Neural progenitor cell (in vitro differentiated cells): ENCODE measurements around the gene SSH3. TPM values are rescaled to one million over a fixed set of nuclear protein-coding genes. Genes with fewer than 3 reads are reported as not detected.
"Not testable (repeated sequence)": the region's sequence is repeated elsewhere in the genome, so short reads cannot be mapped to it uniquely, and the experiment has no call there.

ENCODE experiments used
- DNase-seq: peaks from one replicate; pipeline ENCODE4 v3.0.0-alpha.2; 2016; ENCODE audit warnings: low spot score
- H2AFZ ChIP-seq: fragments of 200-600 bp; sonication (generic); replicated peaks from 2 replicates; pipeline ENCODE4 v1.6.1; 2016; ENCODE audit warnings: antibody characterized with exemption
- H3F3A ChIP-seq: fragments of 200-600 bp; sonication (generic); 2 replicates; pipeline ENCODE4 v1.6.1; 2016; ENCODE audit warnings: antibody characterized with exemption, low read depth
- H3K27ac ChIP-seq: fragments of 200-600 bp; sonication (generic); 2 replicates; pipeline ENCODE4 v1.5.1; 2016; ENCODE audit warnings: mild to moderate bottlenecking
- H3K27me3 ChIP-seq: fragments of 200-600 bp; sonication (generic); 2 replicates; pipeline ENCODE4 v1.6.1; 2016; ENCODE audit warnings: mild to moderate bottlenecking, moderate library complexity
- H3K36me3 ChIP-seq: fragments of 200-600 bp; sonication (generic); 2 replicates; pipeline ENCODE4 v1.5.1; 2016
- H3K4me1 ChIP-seq: fragments of 200-600 bp; sonication (generic); 2 replicates; pipeline ENCODE4 v1.6.1; 2016; ENCODE audit warnings: mixed run types
- H3K4me2 ChIP-seq: fragments of 200-600 bp; sonication (generic); 2 replicates; pipeline ENCODE4 v1.6.1; 2016
- H3K4me3 ChIP-seq: fragments of 200-600 bp; sonication (generic); 2 replicates; pipeline ENCODE4 v1.5.1; 2016
- H3K79me2 ChIP-seq: fragments of 200-600 bp; sonication (generic); 2 replicates; pipeline ENCODE4 v1.6.1; 2016; ENCODE audit warnings: low read depth
- H3K9ac ChIP-seq: fragments of 200-600 bp; sonication (generic); 2 replicates; pipeline ENCODE4 v1.6.1; 2016
- H3K9me3 ChIP-seq: fragments of 200-600 bp; sonication (generic); 2 replicates; pipeline ENCODE4 v1.5.1; 2016; ENCODE audit warnings: low read depth
- H4K20me1 ChIP-seq: fragments of 200-600 bp; sonication (generic); 2 replicates; pipeline ENCODE4 v1.6.1; 2016; ENCODE audit warnings: low read depth
- H3K27ac Mint-ChIP-seq: 3 replicates; pipeline ENCODE4 v1.8.0; 2021; ENCODE audit warnings: mixed read lengths
- H3K27me3 Mint-ChIP-seq: 2 replicates; pipeline ENCODE4 v1.8.0; 2022; ENCODE audit warnings: low read depth, mild to moderate bottlenecking, inconsistent platforms, moderate library complexity, mixed read lengths; ENCODE audit not compliant: insufficient read depth
- H3K36me3 Mint-ChIP-seq: 3 replicates; pipeline ENCODE4 v1.8.0; 2021; ENCODE audit warnings: mixed read lengths
- H3K4me1 Mint-ChIP-seq: 3 replicates; pipeline ENCODE4 v1.8.0; 2021; ENCODE audit warnings: mixed read lengths
- H3K4me3 Mint-ChIP-seq: 3 replicates; pipeline ENCODE4 v1.8.0; 2021; ENCODE audit warnings: mild to moderate bottlenecking, moderate library complexity, mixed read lengths
- H3K9me3 Mint-ChIP-seq: 3 replicates; pipeline ENCODE4 v1.8.0; 2020; ENCODE audit warnings: mixed read lengths
- EZH2 ChIP-seq: fragments of 200-600 bp; sonication (generic); IDR thresholded peaks from 2 replicates; pipeline ENCODE4 v1.6.1; 2017; ENCODE audit warnings: antibody characterized with exemption, mild to moderate bottlenecking, moderate library complexity
- EZH2phosphoT487 ChIP-seq: fragments of 200-600 bp; sonication (generic); IDR thresholded peaks from 2 replicates; pipeline ENCODE4 v1.6.1; 2017; ENCODE audit warnings: antibody characterized with exemption
- total RNA-seq: library from RNA; depleted of rRNA; stranded (reverse); fragments of >200 nt; gene quantifications from 2 replicates; pipeline ENCODE4 v1.2.3, GENCODE V29; 2015; ENCODE audit warnings: low replicate concordance
- TF ChIP-seq, protein P1 (sequence below): fragments of 200-600 bp; sonication (generic); IDR thresholded peaks from 2 replicates; pipeline ENCODE4 v1.5.1; 2017; ENCODE audit warnings: antibody characterized with exemption, mild to moderate bottlenecking

The SSH3 gene
- total RNA-seq, 1 donor from 2014 or later, result 1.4 TPM

- H3K27me3 ChIP-seq, result peaks cover 29% of the 10 kb centered on the region
- no peaks in the 10 kb centered on the region for H3K9me3 ChIP-seq
- Mint-ChIP-seq H3K36me3 (no peaks in the 10 kb centered on the region), H3K9me3 (no peaks in the 10 kb centered on the region), H3K4me3 (peak overlapping the region; percentile 98), H3K27ac (peak overlapping the region; percentile 97), H3K27me3 (peaks cover 7% of the 10 kb centered on the region), H3K4me1 (peaks cover 19% of the 10 kb centered on the region)
- no peaks in the 10 kb centered on the region for H3K79me2 ChIP-seq
- peak overlapping the region; percentile 65 for H3K4me3 ChIP-seq
- H3K27ac ChIP-seq, result no peak overlapping the region
- H4K20me1 ChIP-seq, result peaks cover 8% of the 10 kb centered on the region
- TF ChIP-seq EZH2phosphoT487 (no peak), EZH2 (peak; percentile 9)
- peak overlapping the region; percentile 55 for H2AFZ ChIP-seq
- peak overlapping the region; percentile 92 for H3K4me2 ChIP-seq
- H3F3A ChIP-seq, result peaks cover 8% of the 10 kb centered on the region
- H3K36me3 ChIP-seq, result no peaks in the 10 kb centered on the region
- DNase-seq, result no peak
- peaks cover 3% of the 10 kb centered on the region for H3K4me1 ChIP-seq
- H3K9ac ChIP-seq, result no peak overlapping the region
Observed at GRCh38 chr11:67317888-67318555, 14.7 kb downstream of the SSH3 start.

DNA sequence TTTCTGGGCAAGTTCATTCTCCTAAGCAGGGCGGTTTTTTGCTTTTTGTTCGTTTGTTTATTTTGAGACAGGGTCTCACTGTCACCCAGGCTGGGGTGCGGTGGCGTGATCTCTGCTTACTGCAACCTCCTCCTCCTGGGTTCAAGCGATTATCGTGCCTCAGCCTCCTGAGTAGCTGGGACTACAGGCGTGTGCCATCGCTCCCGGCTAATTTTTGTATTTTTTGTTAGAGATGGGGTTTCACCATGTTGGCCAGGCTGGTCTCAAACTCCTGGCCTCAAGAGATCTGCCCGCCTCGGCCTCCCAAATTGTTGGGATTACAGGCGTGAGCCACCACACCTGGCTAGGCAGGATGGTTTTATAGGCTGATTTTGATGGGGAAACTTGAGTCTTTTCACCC is 15.5 kb downstream of the SSH3 start:
- Mint-ChIP-seq H3K4me3 (peak overlapping the region; percentile 98), H3K4me1 (peaks cover 19% of the 10 kb centered on the region)
- not testable (repeated sequence) for H3K9me3 Mint-ChIP-seq, H4K20me1 ChIP-seq, H3K79me2 ChIP-seq, H3K9ac ChIP-seq, H3K27ac Mint-ChIP-seq, H3K36me3 Mint-ChIP-seq, H2AFZ ChIP-seq, H3K9me3 ChIP-seq, H3F3A ChIP-seq, H3K36me3 ChIP-seq, H3K27ac ChIP-seq, H3K4me1 ChIP-seq, DNase-seq, H3K27me3 Mint-ChIP-seq
- peaks cover 29% of the 10 kb centered on the region for H3K27me3 ChIP-seq
- H3K4me2 ChIP-seq, result peak overlapping the region; percentile 92
- peak overlapping the region; percentile 65 for H3K4me3 ChIP-seq

DNA sequence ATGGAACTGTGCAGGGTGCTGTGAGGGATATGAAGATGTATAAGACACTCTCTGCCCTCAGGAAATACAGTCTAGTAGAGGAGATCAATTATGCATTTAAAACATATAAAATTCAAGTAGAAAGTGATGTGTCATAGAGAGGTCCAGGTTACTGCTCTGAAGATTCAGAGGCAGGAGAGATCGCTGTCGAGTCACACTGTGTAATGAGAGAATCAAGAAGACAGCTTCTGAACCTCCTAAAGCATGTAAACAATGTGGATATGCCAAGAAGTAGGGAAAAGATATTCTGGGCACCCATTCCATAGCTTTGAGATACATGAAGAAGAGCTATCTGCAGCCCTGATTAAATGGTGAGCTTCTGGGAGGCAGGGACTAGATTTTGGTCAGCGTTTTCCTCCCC is 16.7 kb downstream of the SSH3 start:
- no peak for TF ChIP-seq EZH2phosphoT487
- TF ChIP-seq, protein P1, sequence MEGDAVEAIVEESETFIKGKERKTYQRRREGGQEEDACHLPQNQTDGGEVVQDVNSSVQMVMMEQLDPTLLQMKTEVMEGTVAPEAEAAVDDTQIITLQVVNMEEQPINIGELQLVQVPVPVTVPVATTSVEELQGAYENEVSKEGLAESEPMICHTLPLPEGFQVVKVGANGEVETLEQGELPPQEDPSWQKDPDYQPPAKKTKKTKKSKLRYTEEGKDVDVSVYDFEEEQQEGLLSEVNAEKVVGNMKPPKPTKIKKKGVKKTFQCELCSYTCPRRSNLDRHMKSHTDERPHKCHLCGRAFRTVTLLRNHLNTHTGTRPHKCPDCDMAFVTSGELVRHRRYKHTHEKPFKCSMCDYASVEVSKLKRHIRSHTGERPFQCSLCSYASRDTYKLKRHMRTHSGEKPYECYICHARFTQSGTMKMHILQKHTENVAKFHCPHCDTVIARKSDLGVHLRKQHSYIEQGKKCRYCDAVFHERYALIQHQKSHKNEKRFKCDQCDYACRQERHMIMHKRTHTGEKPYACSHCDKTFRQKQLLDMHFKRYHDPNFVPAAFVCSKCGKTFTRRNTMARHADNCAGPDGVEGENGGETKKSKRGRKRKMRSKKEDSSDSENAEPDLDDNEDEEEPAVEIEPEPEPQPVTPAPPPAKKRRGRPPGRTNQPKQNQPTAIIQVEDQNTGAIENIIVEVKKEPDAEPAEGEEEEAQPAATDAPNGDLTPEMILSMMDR, result no peak
- no peak for TF ChIP-seq EZH2
- Histone ChIP-seq H3K79me2 (no peaks in the 10 kb centered on the region), H3K27me3 (peaks cover 29% of the 10 kb centered on the region), H3K9me3 (no peaks in the 10 kb centered on the region), H3K4me3 (no peak overlapping the region), H3K4me1 (peaks cover 3% of the 10 kb centered on the region), H3K9ac (no peak overlapping the region), H3F3A (peaks cover 8% of the 10 kb centered on the region), H3K36me3 (no peaks in the 10 kb centered on the region), H3K4me2 (no peak overlapping the region), H3K27ac (no peak overlapping the region), H4K20me1 (peaks cover 8% of the 10 kb centered on the region), H2AFZ (no peak overlapping the region)
- Mint-ChIP-seq H3K4me1 (peaks cover 19% of the 10 kb centered on the region), H3K36me3 (peaks cover 4% of the 10 kb centered on the region), H3K27me3 (peaks cover 4% of the 10 kb centered on the region), H3K9me3 (no peaks in the 10 kb centered on the region), H3K4me3 (no peak overlapping the region), H3K27ac (no peak overlapping the region)
- no peak for DNase-seq

DNA sequence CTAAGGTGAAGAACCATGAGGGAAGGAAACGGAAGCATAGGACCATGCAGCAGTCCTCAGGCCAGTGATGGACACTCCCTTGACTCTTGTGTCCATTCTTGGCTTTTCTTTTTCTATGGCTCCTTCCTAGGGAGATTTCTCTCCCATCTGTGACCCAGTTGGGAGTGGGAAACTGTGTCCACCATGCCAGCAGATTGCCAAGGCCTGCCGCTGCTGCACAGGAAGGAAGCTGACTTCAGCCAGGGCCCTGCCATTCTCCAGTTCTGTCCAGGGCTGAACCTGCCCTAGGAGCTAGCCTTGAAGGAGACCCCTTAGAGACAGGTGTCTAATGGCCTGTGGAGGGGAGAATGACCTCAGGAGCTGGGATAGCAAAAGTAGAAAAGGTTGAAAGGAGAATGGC is 17.4 kb downstream of the SSH3 start:
- peaks cover 4% of the 10 kb centered on the region for H3K27me3 Mint-ChIP-seq

More for the DNA sequence above, 17.4 kb downstream of the SSH3 start:
- no peak overlapping the region for H3K4me2 ChIP-seq
- no peak overlapping the region for H3K27ac ChIP-seq
- no peak overlapping the region for H3K9ac ChIP-seq
- no peak overlapping the region for H2AFZ ChIP-seq
- no peak overlapping the region for H3K4me3 ChIP-seq
- H3K4me1 ChIP-seq, result peaks cover 3% of the 10 kb centered on the region
- Mint-ChIP-seq H3K9me3 (no peaks in the 10 kb centered on the region), H3K4me1 (peaks cover 17% of the 10 kb centered on the region), H3K36me3 (peaks cover 6% of the 10 kb centered on the region), H3K27ac (no peak overlapping the region), H3K4me3 (no peak overlapping the region)
- H4K20me1 ChIP-seq, result peaks cover 8% of the 10 kb centered on the region
- DNase-seq, result no peak
- H3K79me2 ChIP-seq, result no peaks in the 10 kb centered on the region
- H3F3A ChIP-seq, result peaks cover 8% of the 10 kb centered on the region
- TF ChIP-seq, protein P1, result no peak
- no peaks in the 10 kb centered on the region for H3K9me3 ChIP-seq
- H3K27me3 ChIP-seq, result peaks cover 29% of the 10 kb centered on the region
- H3K36me3 ChIP-seq, result no peaks in the 10 kb centered on the region
